Activated T-helper 1 cell treated with anti-CD3 and anti-CD28 coated beads, Interleukin-12 subunit alpha, Interleukin-12 subunit beta, Interleukin-2, Interleukin-4 antibody, amounts not matched to agents 30 ng/mL and 10 ng/mL and 1 ng/mL, durations not matched to agents 14 hours and 24 hours and 36 hours (primary cell): ENCODE measurements around the gene CNTN5. TPM values are rescaled to one million over a fixed set of nuclear protein-coding genes. Genes with fewer than 3 reads are reported as not detected.

Experiments
- DNase-seq: peaks from one replicate; pipeline ENCODE4 v3.0.0; 2021; ENCODE audit warnings: low spot score
- H3K27ac Mint-ChIP-seq: one replicate; pipeline ENCODE4 v1.8.0; 2021; ENCODE audit warnings: mild to moderate bottlenecking, mixed read lengths
- H3K27me3 Mint-ChIP-seq: one replicate; pipeline ENCODE4 v1.8.0; 2022; ENCODE audit warnings: mild to moderate bottlenecking, moderate library complexity, mixed read lengths; ENCODE audit not compliant: insufficient read depth
- H3K36me3 Mint-ChIP-seq: one replicate; pipeline ENCODE4 v1.8.0; 2021; ENCODE audit warnings: low read depth, mixed read lengths
- H3K4me1 Mint-ChIP-seq: one replicate; pipeline ENCODE4 v1.8.0; 2021; ENCODE audit warnings: low read depth, mixed read lengths
- H3K4me3 Mint-ChIP-seq: one replicate; pipeline ENCODE4 v1.8.0; 2021; ENCODE audit warnings: mild to moderate bottlenecking, moderate library complexity, mixed read lengths
- H3K9me3 Mint-ChIP-seq: one replicate; pipeline ENCODE4 v1.8.0; 2021; ENCODE audit warnings: mixed read lengths
- intact Hi-C: fragments of 100-400 bp; cut with micrococcal nuclease; formaldehyde crosslinking; loops from one replicate; pipeline ENCODE4 v1.15.1; 2024
- total RNA-seq: library from RNA; stranded (reverse); gene quantifications from 2 replicates; pipeline ENCODE4 v1.2.3, GENCODE V29; 2022

CNTN5 gene
- total RNA-seq, 1 donor from 2014 or later: not detected

DNA sequence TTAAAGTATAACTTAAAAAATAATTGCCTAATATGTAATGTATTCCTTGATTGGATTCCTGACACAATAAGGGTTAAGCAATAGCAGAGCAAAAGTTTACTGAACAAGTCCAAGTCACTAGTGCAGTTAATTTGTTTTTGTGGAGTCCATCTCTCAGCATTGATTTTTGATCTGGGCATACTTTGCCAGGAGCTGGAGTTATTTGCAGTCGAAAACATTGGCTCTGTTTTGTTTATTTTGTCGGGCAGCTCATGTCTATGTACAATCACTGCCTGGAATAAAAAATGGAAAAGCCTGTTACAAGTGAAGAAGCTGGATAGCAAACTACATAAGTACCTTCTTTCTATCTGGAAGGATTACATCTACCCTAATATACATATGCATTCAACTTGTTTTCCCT, 625.2 kb downstream of the CNTN5 start:
- no peaks in the 10 kb centered on the region for H3K36me3 Mint-ChIP-seq
- peaks cover 13% of the 10 kb centered on the region for H3K9me3 Mint-ChIP-seq
- intact Hi-C loops: no loop called here
- H3K27ac Mint-ChIP-seq: no peak overlapping the region
- H3K4me3 Mint-ChIP-seq: no peak overlapping the region
- no peaks in the 10 kb centered on the region for H3K27me3 Mint-ChIP-seq
- H3K4me1 Mint-ChIP-seq: no peaks in the 10 kb centered on the region
- DNase-seq: no peak

- Mint-ChIP-seq H3K9me3 (peaks cover 11% of the 10 kb centered on the region), H3K36me3 (no peaks in the 10 kb centered on the region), H3K4me3 (no peak overlapping the region), H3K27me3 (no peaks in the 10 kb centered on the region), H3K4me1 (no peaks in the 10 kb centered on the region), H3K27ac (no peak overlapping the region)
- DNase-seq: no peak
- intact Hi-C loops: no loop called here
Observed at GRCh38 chr11:99670067-99670676, 649.4 kb downstream of the CNTN5 start.

DNA sequence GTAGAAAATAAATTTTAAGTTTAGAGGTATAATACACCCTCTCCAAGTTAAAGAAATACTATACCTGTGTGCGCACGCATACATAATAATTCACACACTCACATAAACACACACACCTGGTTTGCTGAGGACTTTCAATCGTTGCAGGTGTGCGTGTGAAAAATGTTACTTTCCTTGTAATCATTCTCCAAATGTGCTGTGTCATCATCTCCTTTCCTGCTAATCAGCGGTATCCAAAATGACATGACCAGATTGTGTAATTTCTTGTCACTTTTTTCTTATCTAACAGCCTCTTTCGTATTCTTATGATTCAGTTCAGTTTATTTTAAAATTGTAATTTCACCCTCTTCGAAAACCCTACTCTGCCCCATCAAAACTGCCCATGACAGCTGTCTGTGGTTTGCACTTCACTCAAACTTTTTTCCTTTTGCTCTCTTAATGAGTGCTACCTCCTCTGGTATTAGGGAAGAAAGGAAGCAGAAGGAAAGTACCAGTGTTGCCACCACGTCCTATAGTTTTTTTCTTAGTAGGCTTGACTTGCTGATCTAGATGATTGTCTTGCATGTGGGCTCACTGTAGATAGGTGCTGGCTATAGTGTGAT, 651.2 kb downstream of the CNTN5 start:
- no peak for DNase-seq
- H3K27me3 Mint-ChIP-seq: no peaks in the 10 kb centered on the region
- H3K27ac Mint-ChIP-seq: no peak overlapping the region
- H3K36me3 Mint-ChIP-seq: no peaks in the 10 kb centered on the region
- H3K4me1 Mint-ChIP-seq: no peaks in the 10 kb centered on the region
- intact Hi-C loops: no loop called here
- H3K4me3 Mint-ChIP-seq: no peak overlapping the region
- peaks cover 10% of the 10 kb centered on the region for H3K9me3 Mint-ChIP-seq

DNA sequence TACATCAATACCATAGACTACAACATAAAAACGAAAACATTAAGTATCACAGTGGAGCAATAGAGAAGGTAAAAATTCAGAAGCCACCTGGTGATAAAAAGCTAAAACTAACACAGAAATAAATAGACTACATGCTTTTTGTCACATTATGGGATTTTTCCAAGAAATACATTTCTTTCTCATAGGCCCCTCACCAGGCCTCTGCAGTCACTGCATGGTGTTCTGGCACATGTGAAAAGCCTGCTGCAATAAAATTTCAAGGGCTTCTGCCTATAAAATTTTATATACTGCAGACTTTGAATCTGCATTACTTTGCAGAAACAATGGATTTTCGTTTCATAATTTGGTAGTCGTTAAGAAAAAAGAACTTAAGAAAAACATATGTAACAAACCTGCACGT, 655.5 kb downstream of the CNTN5 start:
- Mint-ChIP-seq H3K27ac (no peak overlapping the region), H3K27me3 (no peaks in the 10 kb centered on the region), H3K4me3 (no peak overlapping the region), H3K36me3 (no peaks in the 10 kb centered on the region), H3K4me1 (no peaks in the 10 kb centered on the region), H3K9me3 (peaks cover 8% of the 10 kb centered on the region)
- intact Hi-C loops: no loop called here
- no peak for DNase-seq

DNA sequence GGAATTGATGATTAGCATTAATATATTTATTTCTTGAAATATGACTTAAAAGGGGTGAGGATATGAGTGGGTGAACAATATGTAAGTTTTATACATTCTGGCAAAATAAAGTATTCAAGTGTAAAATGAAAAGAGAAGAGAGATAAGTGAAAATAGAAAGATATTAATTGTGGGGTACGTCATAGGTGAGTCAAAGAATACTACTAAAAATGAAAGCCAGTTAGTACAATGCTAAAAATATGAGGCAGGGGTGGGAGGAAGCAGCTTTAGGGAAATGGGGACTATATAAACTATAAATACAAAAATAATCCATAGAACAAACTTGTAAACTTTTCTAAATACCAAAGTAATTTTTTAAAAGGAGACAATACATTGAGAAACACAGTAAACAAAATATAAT, 661.4 kb downstream of the CNTN5 start:
- no peak for DNase-seq
- Mint-ChIP-seq H3K27ac (no peak overlapping the region), H3K4me1 (no peaks in the 10 kb centered on the region), H3K27me3 (no peaks in the 10 kb centered on the region), H3K9me3 (peaks cover 4% of the 10 kb centered on the region), H3K4me3 (no peak overlapping the region), H3K36me3 (no peaks in the 10 kb centered on the region)
- intact Hi-C loops: no loop called here

- no peak overlapping the region for H3K4me3 Mint-ChIP-seq
- no peaks in the 10 kb centered on the region for H3K27me3 Mint-ChIP-seq
- H3K4me1 Mint-ChIP-seq: no peaks in the 10 kb centered on the region
- DNase-seq: no peak
- intact Hi-C loops: no loop called here
- no peak overlapping the region for H3K27ac Mint-ChIP-seq
- H3K9me3 Mint-ChIP-seq: peaks cover 4% of the 10 kb centered on the region
- no peaks in the 10 kb centered on the region for H3K36me3 Mint-ChIP-seq
Observed at GRCh38 chr11:99682646-99683045, 661.9 kb downstream of the CNTN5 start.

DNA sequence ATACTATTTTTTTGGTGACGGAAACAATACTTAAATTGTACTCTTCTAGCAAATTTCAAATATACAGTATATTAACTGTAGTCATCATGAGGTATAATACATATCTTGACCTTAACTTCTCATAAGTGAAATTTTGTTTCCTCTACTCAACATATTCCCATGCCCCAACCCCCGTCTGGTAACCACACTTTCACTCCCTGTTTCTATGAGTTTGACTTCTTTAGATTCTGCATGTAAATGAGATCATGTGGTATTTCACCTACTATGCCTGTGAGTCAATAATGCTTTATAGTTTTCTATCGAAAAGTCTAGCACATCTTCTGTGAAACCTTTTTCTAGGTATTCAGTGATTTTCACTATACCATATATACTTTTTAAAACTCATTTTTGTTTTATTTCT, 663.2 kb downstream of the CNTN5 start:
- DNase-seq: no peak
- Mint-ChIP-seq H3K27ac (no peak overlapping the region), H3K4me1 (no peaks in the 10 kb centered on the region)

DNA sequence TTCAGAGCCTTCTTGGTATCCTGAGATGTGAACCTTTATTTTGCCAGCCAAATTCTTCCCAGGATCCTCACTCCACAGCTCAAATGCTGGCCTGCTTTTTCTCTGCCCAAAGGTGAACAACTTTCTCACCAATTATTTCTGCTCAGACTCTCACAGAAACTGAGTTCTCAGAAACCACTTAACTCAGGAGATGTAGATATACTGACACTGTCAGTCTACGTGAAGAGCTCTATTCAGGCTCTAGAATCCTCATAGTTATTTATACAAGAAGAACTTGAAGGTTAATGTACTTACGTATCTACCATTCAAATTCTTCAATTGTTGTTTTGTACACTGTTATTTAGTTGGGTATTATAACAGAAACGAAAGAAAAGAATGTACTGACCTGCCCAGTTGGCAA, 666.1 kb downstream of the CNTN5 start:
- intact Hi-C loops: no loop called here

More for the DNA sequence above, 663.2 kb downstream of the CNTN5 start:
- Mint-ChIP-seq H3K4me3 (no peak overlapping the region), H3K27me3 (no peaks in the 10 kb centered on the region), H3K9me3 (peaks cover 4% of the 10 kb centered on the region), H3K36me3 (no peaks in the 10 kb centered on the region)
- intact Hi-C loops: no loop called here

DNA sequence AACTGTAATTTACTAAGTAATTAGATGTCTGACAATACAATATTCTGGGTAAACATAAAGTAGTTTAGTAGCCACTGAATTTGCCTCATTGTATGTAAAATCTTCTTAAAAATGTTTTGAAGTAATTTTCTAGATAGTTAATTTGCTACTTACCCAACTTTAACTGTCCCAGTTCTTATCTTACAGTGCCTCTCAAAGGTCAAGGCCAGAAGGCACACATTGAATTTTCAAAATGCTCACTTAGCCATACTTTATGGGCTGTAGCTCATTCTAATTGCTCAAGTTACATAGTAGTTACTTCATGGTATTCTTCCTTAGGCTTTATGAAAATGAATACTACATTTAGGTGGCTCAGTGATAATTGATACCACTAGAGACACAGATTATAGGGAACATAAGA, 666.6 kb downstream of the CNTN5 start:
- no peak overlapping the region for H3K27ac Mint-ChIP-seq
- H3K4me3 Mint-ChIP-seq: no peak overlapping the region
- no peak for DNase-seq
- intact Hi-C loops: no loop called here
- H3K27me3 Mint-ChIP-seq: no peaks in the 10 kb centered on the region
- H3K36me3 Mint-ChIP-seq: no peaks in the 10 kb centered on the region
- H3K4me1 Mint-ChIP-seq: no peaks in the 10 kb centered on the region
- H3K9me3 Mint-ChIP-seq: peaks cover 24% of the 10 kb centered on the region

More for the DNA sequence above, 666.1 kb downstream of the CNTN5 start:
- H3K4me1 Mint-ChIP-seq: no peaks in the 10 kb centered on the region
- no peak for DNase-seq
- H3K27me3 Mint-ChIP-seq: no peaks in the 10 kb centered on the region
- no peak overlapping the region for H3K27ac Mint-ChIP-seq
- H3K36me3 Mint-ChIP-seq: no peaks in the 10 kb centered on the region
- peaks cover 19% of the 10 kb centered on the region for H3K9me3 Mint-ChIP-seq
- no peak overlapping the region for H3K4me3 Mint-ChIP-seq

DNA sequence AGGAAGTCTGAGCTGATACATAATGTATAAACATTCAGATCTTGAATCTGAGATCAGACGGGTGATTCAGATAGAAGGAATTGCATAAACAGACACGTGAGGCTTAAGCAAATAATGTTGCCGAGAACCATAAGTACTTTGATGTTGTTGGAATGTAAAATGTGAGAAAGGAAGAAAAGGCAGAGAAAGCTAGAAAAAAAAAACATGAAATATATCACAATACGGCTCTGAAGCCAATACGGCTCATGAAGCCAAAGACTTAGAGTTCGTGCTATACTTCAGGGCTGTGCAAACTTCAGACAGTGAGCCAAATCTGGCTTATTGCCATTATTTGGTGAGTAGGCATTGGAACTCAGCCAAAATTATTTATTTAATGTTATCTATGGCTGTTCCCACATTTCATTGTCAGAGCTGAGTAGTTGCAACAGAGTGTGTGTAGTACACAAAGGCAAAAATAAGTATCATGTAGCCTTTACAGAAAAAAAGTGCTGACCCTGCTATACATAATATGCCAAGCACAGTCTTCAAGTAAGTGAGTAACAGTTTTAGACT, 673.3 kb downstream of the CNTN5 start:
- Mint-ChIP-seq H3K4me1 (no peaks in the 10 kb centered on the region), H3K4me3 (no peak overlapping the region), H3K36me3 (no peaks in the 10 kb centered on the region), H3K27ac (no peak overlapping the region), H3K9me3 (peaks cover 32% of the 10 kb centered on the region), H3K27me3 (no peaks in the 10 kb centered on the region)
- DNase-seq: no peak
- intact Hi-C loops: no loop called here

GRCh38 chr11:99695106-99695505, 674.4 kb downstream of the CNTN5 start:
- Mint-ChIP-seq H3K9me3 (peaks cover 32% of the 10 kb centered on the region), H3K36me3 (no peaks in the 10 kb centered on the region), H3K27ac (no peak overlapping the region), H3K4me3 (no peak overlapping the region), H3K4me1 (no peaks in the 10 kb centered on the region), H3K27me3 (no peaks in the 10 kb centered on the region)
- intact Hi-C loops: no loop called here
- no peak for DNase-seq

GRCh38 chr11:99706848-99707247, 686.1 kb downstream of the CNTN5 start:
- H3K9me3 Mint-ChIP-seq: no peaks in the 10 kb centered on the region
- no peaks in the 10 kb centered on the region for H3K27me3 Mint-ChIP-seq
- H3K27ac Mint-ChIP-seq: no peak overlapping the region
- H3K4me1 Mint-ChIP-seq: no peaks in the 10 kb centered on the region
- intact Hi-C loops: no loop called here
- H3K36me3 Mint-ChIP-seq: no peaks in the 10 kb centered on the region
- no peak for DNase-seq
- no peak overlapping the region for H3K4me3 Mint-ChIP-seq

DNA sequence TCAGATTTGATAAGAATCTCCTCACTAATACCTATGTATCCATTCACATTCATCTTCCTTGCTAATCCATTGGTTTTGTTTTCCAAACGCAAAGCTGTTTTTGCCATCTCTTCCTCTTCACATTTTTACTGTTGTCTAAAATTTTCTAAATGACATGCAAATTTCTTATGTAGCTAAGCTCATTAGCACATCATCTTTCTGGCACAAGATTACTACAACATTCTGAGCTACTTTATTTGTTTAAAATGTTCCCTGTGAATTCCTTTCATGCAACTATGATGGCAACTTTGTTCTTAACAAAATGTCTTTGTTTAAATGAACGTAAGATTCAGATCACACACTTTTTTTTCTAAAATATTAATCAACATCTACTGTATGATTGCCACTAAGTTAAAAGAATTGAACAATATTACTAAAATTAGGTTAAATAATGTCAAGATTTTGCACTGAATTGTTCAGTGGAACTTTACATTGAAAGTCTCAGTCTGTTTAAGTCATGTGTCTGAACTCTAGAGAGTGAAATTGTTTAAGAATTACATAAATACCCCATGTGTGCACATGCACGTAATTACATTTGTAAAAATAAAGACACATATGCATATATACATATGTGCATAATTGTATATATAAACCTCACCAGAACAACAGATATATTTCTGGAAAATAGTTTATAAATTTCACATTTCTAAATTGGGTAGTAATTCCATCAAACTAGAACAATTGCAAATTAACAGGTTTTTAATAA, 688.4 kb downstream of the CNTN5 start:
- Mint-ChIP-seq H3K4me1 (no peaks in the 10 kb centered on the region), H3K27me3 (no peaks in the 10 kb centered on the region), H3K36me3 (no peaks in the 10 kb centered on the region), H3K4me3 (no peak overlapping the region), H3K9me3 (no peaks in the 10 kb centered on the region), H3K27ac (no peak overlapping the region)
- DNase-seq: no peak
- intact Hi-C loops: no loop called here
